ELF-1 (cell line): ENCODE data around the gene ERVMER34-1.

ENCODE experiments used
- DNase-seq: peaks from one replicate; pipeline ENCODE4 v3.0.0-alpha.2; 2016; ENCODE audit warnings: low read depth, low spot score

ERVMER34-1 gene

DNA sequence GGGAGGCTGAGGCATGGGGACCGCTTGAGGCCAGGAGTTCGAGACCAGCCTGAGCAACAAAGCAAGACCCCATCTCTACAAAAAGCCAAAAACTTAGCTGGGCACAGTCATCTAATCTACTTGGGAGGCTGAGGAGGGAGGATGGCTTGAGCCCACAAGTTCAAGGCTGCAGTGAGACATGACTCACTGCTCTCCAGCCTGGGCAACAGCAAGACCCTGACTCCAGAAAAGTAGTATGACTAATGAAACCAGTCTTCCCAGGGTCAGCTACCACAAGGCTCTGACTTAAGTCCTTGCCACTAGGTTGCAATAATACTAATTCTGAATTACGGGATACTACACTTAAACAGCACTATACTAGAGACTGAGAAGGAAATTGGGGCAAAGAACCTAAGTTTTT lies 33.1 kb downstream of the ERVMER34-1 start:
- peak; percentile 41 for DNase-seq

DNA sequence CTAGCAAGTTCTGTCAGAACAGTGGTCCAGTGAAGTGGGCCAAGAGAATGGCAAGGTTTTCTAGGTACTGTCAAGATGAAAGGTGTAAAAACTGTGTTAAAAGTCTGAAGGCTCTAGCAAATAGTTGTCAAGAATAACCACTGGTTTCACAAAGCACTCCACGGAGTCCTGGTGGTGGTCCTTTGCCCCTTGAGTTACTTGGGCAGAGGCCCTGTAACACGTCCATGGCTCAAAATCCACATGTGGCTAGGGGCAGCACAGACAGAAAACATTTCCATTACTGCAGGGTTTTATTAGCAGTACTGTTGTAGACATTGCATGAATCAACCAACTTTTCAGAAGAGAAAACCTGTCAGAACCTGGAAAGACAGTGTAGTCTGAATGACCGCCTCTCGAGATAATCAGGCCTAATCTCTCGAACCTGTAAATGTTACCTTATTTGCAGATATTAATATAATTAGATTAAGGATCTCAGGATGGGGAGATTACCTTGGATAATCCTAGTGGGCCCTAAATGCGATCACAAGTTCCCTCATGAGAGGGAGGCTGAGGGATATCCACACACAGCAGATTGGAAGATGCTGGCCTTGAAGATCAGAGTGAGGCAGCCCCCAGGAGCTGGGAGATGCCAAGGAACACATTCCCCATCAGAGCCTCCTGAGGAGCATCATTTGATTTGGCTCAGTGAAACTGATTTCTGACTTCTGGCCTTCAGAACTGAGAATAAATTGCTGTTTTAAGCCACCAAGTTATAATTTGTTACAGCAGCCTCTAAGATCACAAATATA lies 34.7 kb downstream of the ERVMER34-1 start:
- no peak for DNase-seq

DNA sequence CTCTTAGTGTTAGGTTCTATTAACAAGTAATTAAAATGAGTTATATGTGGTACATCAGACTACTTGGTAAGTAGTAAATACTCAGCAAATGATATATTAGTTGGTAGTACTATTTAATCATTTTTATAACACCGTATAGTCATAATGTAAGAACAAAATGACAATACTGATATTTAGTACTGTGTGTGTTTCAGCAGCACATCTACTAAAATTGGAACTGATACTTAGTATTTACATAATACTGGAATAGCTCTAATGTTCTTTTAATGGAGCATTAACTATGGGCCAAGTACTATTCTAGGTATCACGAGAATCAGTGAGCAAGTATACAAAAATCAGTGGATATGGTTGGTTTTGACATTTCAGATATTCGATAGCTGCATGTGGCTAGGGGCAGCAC lies 35.3 kb downstream of the ERVMER34-1 start:
- DNase-seq, result no peak

DNA sequence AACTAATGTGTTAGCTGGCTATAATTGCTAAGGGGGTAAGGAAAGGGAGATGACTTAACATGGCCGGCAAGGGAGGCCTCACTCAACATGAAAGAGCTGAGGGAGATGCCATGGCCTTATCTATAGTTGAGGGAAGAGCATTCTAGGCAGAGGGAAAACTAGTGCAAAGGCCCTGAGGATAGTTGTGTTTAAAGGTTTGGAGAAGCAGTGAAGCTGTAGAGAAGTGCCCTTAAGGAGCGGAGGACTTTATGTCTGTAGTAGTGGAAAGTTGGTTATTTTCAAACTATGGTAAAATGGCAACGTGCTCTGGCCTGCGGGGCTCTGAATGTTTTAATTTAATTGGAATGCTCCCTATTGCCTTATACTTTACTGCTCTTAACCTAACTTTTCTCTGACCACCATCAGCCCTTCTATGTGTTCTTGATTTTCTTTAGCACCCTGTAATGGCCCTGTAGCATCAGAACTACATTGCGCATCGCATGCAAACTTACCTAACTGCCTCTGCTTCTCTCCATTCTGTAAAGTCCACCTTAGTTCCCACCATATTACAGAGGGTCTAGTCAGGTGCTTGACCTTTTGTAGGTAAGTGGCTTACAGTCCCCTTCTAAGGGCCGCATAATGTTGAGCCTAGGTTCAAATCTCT lies 35.8 kb downstream of the ERVMER34-1 start:
- no peak for DNase-seq

DNA sequence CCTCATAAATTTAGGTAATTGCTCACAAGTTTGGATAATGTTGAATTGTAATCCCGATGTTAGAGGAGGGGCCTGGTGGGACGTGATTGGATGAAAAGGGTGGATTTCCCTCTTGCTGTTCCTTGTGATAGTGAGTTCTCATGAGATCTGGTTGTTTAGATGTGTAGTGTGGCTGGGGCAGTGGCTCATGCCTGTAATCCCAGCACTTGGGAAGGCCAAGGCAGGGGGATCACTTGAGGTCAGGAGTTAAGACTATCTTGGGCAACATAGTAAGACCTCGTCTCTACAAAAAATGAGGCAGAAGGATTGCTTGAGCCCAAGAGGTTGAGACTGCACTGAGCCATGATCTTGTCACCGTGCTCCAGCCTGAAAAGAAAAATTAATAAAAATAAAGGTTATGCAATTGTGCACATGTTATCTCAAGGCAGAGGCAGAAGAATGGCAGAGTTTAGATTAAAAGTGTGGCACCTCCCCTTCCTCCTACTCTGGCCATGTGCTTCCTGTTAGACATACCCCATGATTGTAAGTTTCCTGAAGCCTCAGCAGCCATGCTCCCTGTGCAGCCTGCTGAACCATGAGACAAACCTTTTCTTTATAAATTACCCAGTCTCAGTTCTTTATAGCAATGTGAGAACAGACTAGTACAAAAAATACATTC lies 36.5 kb downstream of the ERVMER34-1 start:
- no peak for DNase-seq

DNA sequence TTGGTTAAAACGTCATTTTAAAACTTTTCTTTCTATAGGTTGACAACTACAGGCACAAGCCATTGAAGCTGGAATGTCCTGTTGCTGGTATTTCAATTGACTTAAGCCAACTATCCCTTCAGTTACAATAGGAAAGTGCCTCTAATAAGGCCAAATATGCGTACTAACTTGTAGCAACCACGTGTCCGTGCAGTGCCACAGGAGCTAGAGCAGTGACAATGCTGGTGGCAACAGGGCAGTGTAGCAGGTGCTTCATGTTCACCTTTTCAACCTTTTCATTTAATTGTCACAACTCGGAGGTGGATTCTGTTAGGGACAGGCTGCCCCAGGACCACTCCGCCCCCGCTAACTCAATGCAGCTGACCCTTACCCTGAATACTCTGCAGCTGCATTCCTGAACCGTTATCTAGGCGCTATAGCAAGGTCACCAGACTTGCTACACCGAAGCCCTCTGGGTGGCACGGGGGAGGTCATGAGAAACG lies 37.7 kb downstream of the ERVMER34-1 start:
- DNase-seq, result peak; percentile 35

DNA sequence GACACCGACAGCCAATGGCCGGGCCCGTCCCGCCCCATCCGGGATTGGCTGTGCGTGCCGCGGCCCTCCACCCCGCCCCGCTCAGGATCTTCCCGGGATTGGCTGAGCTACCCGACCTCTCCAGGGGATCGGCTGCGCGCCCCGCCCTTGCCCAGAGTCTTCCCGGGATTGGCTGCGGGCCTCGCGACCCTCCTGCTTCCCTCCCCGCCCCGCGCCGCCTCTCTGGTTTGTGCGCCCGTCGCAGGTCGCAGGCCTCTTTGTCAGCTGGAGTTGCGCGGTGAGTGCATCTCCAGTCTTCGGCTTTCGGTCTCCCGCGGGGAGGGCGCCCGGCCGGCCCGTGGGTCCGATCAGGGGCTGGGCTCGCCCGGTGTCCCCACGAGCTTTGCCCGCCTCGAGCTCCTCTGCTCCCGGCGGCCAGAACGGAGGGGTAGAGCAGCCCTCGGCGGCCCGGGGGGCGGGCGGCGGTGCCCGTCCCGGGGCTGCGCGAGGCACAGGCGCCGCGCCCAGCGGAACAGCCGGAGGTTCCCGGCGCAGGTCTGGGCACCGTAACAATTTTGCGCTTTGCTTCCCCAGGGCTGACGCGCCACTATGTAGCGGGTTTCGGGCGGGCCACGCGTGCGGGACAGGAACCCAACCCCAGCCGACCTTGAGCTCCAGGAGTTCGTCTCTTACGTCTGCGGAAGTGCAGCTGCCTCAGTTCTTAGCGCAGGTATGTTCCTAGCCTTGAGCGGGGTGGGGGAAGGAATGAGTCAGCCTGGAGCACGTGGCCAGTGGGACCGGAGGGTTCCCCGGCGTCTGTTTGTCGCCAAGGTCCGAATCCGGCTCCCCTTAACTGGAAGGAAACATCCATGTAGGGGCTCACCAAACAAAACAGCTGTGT lies 38.7 kb downstream of the ERVMER34-1 start:
- peak; percentile 99 for DNase-seq

DNA sequence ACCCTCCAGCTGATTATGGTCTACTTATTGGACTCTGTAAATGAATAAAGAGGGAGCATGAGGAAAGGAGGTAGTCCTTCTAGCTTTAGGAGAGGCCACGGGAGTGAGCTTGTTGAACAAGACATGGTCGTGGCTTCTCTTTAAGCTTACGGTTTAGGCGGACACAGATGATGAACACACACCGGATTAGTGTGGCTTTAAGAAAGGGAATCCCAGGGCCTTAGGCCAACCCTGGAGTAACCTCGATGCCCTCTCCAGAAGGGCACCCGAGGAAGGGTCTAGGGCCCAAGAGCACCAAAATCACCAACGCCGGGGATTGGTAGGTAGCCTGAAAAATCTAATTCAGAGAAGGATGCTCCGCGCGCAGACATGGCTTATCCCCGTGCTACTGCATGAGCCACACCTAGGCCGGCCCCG lies 39.4 kb downstream of the ERVMER34-1 start:
- no peak for DNase-seq

DNA sequence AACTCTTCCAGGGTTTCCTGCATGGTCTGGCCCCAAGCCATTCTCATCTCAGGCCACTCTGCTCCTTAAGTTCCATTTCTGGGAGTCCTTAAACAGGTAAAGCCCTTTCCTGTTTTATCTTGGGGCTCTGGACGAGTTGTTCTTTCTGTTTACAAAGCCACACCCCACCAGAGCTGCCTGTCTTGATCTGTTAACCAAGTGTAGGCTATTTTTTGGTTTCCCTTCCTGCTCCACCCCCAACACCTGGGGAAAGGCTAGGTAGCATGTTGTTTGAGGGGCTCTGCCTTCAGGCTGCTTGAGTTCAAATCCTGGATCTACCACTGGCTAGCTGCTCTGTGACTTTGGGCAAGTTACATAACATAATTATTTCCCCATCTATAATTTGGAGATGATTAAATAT lies 40.0 kb downstream of the ERVMER34-1 start:
- no peak for DNase-seq

DNA sequence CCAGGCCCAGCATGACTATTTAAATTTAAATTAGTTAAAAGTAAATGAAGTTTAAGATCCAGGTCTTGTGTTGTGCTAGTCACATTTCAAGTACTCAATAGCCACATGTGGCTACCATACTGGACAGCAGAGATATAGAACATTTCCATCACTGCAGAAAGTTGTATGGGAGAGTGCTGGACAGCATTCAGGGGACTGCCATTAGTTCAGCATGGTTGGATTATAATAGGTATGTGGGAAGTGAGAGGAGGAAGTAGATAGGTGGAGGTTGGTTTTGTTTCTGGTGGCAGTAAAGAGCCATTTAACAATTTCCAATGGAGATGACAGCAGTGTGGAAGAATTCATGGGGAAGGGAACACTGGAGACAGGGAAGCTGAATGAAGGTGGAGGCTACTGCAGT lies 42.1 kb downstream of the ERVMER34-1 start:
- DNase-seq, result no peak

DNA sequence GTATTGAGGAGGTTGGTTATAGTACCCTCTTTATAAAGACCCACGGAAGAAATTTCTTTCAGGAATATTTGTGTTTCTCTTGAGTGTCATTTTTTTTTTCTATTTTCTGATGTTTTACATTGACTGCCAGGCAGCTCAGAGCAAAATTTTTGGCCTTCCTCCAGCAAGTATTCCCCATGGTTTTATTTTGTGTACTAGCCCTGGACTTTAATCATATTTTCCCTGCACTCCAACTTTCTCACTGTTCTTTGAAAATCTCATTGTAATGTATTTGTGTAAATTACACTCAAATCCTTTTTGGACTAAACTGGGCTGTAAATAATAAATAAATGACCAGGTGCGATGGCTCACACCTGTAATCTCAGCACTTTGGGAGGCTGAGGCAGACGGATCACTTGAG lies 46.6 kb downstream of the ERVMER34-1 start:
- no peak for DNase-seq

DNA sequence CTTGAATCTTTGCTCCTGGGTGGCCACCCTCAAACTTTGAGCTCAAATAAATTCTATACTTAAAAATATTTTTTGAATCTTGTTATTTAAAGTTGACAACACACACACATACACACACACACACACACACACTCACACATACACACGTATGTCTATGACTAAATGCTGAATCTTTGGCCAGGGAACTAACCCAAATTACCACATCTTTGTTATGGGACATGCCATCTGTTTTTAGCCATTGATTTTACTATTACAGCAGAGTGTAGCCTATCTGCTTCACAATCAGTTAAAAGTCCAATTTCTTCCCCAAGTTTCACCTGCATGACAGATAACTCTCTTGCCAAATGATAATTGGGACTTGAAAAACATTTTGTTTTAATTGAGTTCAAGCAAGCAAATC lies 47.1 kb downstream of the ERVMER34-1 start:
- no peak for DNase-seq

DNA sequence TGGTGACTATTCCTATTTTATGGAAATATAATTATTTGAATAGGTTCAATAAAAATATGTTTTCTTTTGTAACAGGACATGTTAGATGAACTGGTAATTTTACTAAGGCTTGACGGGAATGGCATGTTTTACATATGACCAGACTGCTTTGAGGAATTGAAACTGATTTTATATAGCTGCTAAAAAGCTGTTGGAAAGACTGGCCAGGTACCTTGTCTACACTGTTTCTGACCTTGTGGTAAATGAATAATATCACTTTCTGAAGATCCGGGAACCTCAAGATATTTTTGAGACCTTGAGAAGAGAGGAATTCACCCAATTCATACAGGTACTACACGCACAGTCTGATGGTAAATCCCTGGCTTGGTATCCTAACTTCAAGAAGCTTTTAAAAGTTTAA lies 50.0 kb downstream of the ERVMER34-1 start:
- no peak for DNase-seq

DNA sequence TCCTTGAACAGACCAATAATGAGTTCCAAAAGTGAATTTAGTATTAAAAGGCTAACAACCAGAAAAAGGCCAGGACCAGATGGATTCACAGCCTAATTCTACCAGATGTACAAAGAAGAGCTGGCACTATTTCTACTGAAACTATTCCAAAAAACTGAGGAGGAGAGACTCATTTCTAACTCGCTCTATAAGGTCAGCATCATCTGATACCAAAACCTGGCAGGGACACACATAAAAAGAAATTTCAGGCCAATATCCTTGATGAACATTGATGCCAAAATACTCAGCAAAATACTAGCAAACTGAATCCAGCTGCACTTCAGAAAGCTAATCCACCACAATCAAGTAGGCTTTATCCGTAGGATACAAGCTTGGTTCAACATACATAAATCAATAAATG lies 56.3 kb downstream of the ERVMER34-1 start:
- no peak for DNase-seq

DNA sequence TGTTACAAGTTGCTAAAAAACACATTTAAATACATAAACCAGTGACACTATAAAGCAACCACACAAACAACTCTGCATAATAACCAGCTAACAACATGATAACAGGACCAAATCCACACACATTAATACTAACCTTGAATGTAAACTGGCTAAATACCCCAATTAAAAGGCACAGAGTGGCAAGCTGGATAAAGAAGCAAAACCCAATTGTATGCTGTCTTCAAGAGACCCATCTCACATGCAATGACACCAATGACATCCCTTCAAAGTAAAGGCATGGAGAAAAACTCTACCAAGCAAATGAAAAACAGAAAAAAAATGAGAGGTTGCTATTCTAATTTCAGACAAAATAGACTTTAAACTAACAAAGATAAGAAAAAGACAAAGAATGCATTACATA lies 57.7 kb downstream of the ERVMER34-1 start:
- DNase-seq, result no peak
